HG02623 (cell line): Measurements from ENCODE around the gene MED27.

Experiments used
- ATAC-seq: cut with Tn5 transposase; IDR thresholded peaks from one replicate; pipeline ENCODE4 v1.9.1; 2021; ENCODE audit warnings: moderate library complexity; ENCODE audit not compliant: unreplicated experiment

The MED27 gene

GRCh38 chr9:131976157-131977108, 103.2 kb downstream of the MED27 start:
- ATAC-seq = no peak

DNA sequence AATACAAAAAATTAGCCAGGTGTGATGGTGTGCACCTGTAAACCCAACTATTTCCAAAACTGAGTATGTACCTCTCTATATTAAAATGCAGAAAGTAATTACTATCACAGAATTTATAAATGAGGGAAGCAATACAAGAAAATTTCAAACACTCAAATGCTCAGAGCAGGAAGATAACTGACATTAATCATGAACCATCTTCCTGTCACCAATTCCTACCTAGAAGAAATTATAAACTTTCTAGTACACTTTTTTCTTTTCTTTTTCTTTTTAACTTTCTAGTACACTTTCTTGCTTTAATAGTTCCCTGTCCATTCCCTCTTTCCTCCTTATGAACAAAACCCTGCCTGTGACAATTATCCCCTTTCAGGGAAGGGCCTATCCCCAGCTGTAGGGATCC, 106.8 kb downstream of the MED27 start:
- ATAC-seq = no peak

- no peak for ATAC-seq
Observed at GRCh38 chr9:131971482-131972074, 108.1 kb downstream of the MED27 start.

DNA sequence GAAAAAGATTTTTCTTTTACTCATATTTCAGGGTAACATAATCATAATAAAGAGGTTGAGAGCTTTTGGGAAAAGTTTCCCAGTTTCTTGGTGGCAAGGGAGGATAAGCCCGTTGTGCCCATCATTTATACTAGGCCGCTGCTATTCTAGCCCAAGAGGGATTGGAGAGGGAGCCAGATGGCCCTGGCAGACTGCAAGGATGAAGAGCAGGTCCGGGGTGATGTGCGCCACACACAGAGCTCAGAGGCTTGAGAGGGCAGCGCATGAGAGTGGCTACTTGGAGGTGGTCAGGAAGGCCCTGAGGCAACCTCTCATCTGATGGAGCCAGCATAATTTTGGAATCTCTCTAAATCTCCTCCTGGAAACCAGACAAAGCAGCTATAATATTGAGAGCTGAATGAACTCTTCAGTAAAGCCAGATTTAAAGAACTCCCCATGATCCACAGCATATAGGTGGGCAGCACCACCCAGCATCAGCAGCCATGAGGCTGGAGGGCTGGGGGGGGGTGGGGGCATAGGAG, 110.1 kb downstream of the MED27 start:
- no peak for ATAC-seq

DNA sequence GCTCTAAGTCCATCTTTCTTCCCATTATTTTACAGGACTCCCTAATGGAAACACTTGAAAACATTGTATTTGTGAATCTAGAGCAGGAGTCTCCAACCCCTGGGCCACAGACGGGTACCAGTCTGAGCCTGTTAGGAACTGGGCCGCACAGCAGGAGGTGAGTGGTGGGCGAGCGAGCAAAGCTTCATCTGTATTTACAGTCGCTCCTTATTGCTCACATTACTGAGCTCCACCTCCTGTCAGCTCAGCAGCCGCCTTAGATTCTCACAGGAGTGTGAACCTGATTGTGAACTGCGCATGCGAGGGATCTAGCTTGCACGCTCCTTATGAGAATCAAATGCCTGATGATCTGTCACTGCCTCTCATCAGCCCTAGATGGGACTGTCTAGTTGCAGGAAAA, 111.0 kb downstream of the MED27 start:
- ATAC-seq = no peak

DNA sequence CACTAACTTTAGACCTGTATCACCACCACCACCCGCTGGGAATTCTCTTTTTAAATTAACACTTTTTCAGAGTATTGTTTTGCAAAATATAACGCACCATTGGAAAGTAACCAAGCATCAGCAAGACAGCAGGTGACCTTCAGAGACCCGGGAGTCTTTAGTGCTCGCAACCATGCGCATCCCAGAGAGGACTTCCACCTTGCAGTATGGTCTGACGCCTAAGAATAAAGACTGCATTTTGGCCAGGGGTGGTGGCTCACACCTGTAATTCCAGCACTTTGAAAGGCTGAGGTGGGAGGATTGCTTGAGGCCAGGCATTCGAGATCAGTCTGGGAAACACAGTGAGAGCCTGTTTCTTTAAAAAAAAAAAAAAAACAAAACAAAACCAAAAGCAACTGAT, 113.8 kb downstream of the MED27 start:
- no peak for ATAC-seq

GRCh38 chr9:131965103-131965502, 114.6 kb downstream of the MED27 start:
- ATAC-seq = no peak

- ATAC-seq = no peak
Observed at GRCh38 chr9:131963072-131964030, 116.3 kb downstream of the MED27 start.

GRCh38 chr9:131961496-131961880, 118.2 kb downstream of the MED27 start:
- ATAC-seq = no peak

GRCh38 chr9:131960851-131961495, 118.7 kb downstream of the MED27 start:
- ATAC-seq = no peak

GRCh38 chr9:131960311-131960710, 119.4 kb downstream of the MED27 start:
- ATAC-seq = no peak

DNA sequence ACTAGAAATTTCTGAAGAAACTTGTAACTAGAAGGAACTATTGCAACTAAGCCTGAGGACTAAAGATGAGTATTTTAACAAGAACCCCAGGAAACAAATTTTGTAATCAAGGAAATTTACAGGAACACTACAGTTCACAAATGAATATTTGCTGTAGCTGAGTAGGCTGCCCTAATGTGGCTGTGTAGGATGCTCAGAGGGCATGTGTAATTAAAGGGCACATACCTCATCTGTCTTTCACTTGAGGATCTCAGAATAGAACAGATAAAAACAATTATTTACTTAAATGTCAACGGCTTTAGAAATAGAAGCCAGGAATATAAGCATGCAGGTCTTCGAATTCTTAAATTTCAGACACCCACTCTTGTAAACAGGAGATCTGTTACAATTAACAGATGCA, 119.8 kb downstream of the MED27 start:
- no peak for ATAC-seq

DNA sequence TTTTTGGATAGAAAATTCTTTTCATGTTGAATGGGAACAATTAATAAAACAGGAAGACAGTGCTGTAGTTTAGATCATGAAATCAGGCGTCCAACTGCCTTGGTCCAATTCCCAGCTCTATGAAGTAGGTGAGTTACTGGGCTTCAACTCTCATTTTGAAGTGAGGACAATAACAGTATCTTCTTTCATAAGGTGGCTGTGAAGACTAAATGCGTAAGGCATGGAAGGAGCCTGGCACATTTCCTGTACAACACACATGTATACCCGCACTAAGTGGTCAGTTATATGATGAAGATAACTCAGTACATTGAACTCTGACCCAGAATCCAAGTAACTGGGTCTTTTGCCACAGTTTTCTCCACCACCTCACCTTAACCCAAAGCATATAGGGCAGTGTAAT, 120.6 kb downstream of the MED27 start:
- no peak for ATAC-seq

- no peak for ATAC-seq
Observed at GRCh38 chr9:131954299-131954698, 125.4 kb downstream of the MED27 start.

GRCh38 chr9:131951905-131952304, 127.8 kb downstream of the MED27 start:
- ATAC-seq = no peak

DNA sequence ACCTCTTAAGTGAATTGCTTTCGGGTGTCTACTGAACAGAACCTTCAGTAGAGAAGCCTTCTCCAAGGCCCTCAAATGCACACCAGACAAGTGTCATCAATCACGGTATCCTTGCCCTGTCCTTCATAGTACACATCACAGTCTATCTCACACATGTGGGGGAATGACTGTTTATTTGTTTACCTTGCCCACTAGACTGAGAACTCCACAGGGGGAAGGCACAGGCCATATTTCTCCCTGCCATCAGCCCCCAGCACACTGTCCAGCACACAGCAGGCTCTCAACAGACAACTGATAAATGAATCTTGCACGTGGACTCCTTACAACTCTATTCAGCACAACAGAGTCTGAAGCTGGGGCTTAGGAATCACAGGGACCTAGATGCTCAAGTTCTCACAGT, 128.5 kb downstream of the MED27 start:
- ATAC-seq = no peak

GRCh38 chr9:131950487-131950886, 129.2 kb downstream of the MED27 start:
- ATAC-seq = no peak

- no peak for ATAC-seq
Observed at GRCh38 chr9:131946180-131946579, 133.5 kb downstream of the MED27 start.

GRCh38 chr9:131943351-131943841, 136.3 kb downstream of the MED27 start:
- no peak for ATAC-seq

- no peak for ATAC-seq
Observed at GRCh38 chr9:131942146-131942720, 137.4 kb downstream of the MED27 start.
